CD14-positive monocyte (primary cell): Measurements from ENCODE around the gene SLC12A9. TPM values are rescaled to one million over a fixed set of nuclear protein-coding genes. Genes with fewer than 3 reads are reported as not detected.

Experiments
- DNase-seq, 3 donors: peaks; one replicate each; pipeline ENCODE4 v3.0.0-alpha.2; 2011 to 2022
- H2AFZ ChIP-seq: 2 replicates; pipeline ENCODE4 v1.6.0; 2012; ENCODE audit warnings: mild to moderate bottlenecking, low read depth, low read length, inconsistent platforms; ENCODE audit not compliant: insufficient read depth, poor library complexity, severe bottlenecking
- H3K27ac ChIP-seq, 2 donors: 1 replicate in 1 of 2; 2 replicates in 1 of 2; pipeline ENCODE4 v1.5.1; 2012 to 2013; ENCODE audit warnings: low read length in 2 of 2, control low read depth in 1 of 2, inconsistent platforms in 1 of 2, low read depth in 1 of 2, mild to moderate bottlenecking in 1 of 2
- H3K27me3 ChIP-seq, 2 donors: one replicate each; pipeline versions ENCODE4 v1.6.0 to v1.6.1; 2011 to 2013; ENCODE audit warnings: low read length in 2 of 2; ENCODE audit not compliant: control insufficient read depth in 2 of 2, insufficient read depth in 2 of 2
- H3K36me3 ChIP-seq, 2 donors: replicated peaks in 1 of 2; 1 replicate in 1 of 2; 2 replicates in 1 of 2; pipeline versions ENCODE4 v1.5.1 to v1.6.1; 2012 to 2013; ENCODE audit warnings: low read length in 2 of 2, control low read depth in 1 of 2, inconsistent platforms in 1 of 2, mild to moderate bottlenecking in 1 of 2; ENCODE audit not compliant: insufficient read depth in 2 of 2, control insufficient read depth in 1 of 2
- H3K4me1 ChIP-seq, 2 donors: 1 replicate in 1 of 2; 2 replicates in 1 of 2; pipeline versions ENCODE4 v1.5.1 to v1.6.1; 2012 to 2013; ENCODE audit warnings: low read length in 2 of 2, control low read depth in 1 of 2, inconsistent platforms in 1 of 2, mild to moderate bottlenecking in 1 of 2, moderate library complexity in 1 of 2; ENCODE audit not compliant: insufficient read depth in 2 of 2, control insufficient read depth in 1 of 2
- H3K4me2 ChIP-seq: replicated peaks from 2 replicates; pipeline ENCODE3; 2012; ENCODE audit warnings: low read length, moderate library complexity, mild to moderate bottlenecking; ENCODE audit not compliant: poor library complexity, severe bottlenecking; ENCODE audit errors: extremely low read depth
- H3K4me3 ChIP-seq, 3 experiments: fragments of 200-600 bp in 1 of 3; sonication (generic) in 1 of 3; replicated peaks in 1 of 3; 1 replicate in 2 of 3; 2 replicates in 1 of 3; pipeline ENCODE4 v1.5.1; 2011 to 2013; ENCODE audit warnings: low read length in 3 of 3, mild to moderate bottlenecking in 3 of 3, control low read depth in 2 of 3, low read depth in 2 of 3, inconsistent platforms in 1 of 3, moderate library complexity in 1 of 3
- H3K79me2 ChIP-seq: 2 replicates; pipeline ENCODE4 v1.6.0; 2012; ENCODE audit warnings: mild to moderate bottlenecking, control low read depth, inconsistent platforms, low read length, moderate library complexity; ENCODE audit not compliant: insufficient read depth
- H3K9ac ChIP-seq: 2 replicates; pipeline ENCODE4 v1.6.0; 2017; ENCODE audit warnings: low read length, mild to moderate bottlenecking; ENCODE audit not compliant: insufficient read depth, poor library complexity, severe bottlenecking
- H3K9me3 ChIP-seq, 2 donors: replicated peaks in 1 of 2; 1 replicate in 1 of 2; 2 replicates in 1 of 2; pipeline versions ENCODE4 v1.5.1 to v1.6.1; 2012 to 2013; ENCODE audit warnings: low read length in 2 of 2, control low read depth in 1 of 2; ENCODE audit not compliant: control insufficient read depth in 1 of 2, insufficient read depth in 1 of 2
- H4K20me1 ChIP-seq: 2 replicates; pipeline ENCODE4 v1.6.0; 2012; ENCODE audit warnings: mild to moderate bottlenecking, low read length, control low read depth, moderate library complexity; ENCODE audit not compliant: insufficient read depth
- H3K27ac Mint-ChIP-seq, 7 donors: one replicate each; pipeline ENCODE4 v1.8.0; 2020; ENCODE audit warnings: mild to moderate bottlenecking in 7 of 7, mixed read lengths in 7 of 7, moderate library complexity in 6 of 7, inconsistent platforms in 2 of 7
- H3K27me3 Mint-ChIP-seq, 3 donors: one replicate each; pipeline ENCODE4 v1.8.0; 2021 to 2022; ENCODE audit warnings: low read depth in 3 of 3, mild to moderate bottlenecking in 3 of 3, mixed read lengths in 3 of 3, moderate library complexity in 3 of 3, inconsistent platforms in 1 of 3
- H3K36me3 Mint-ChIP-seq, 2 donors: one replicate each; pipeline ENCODE4 v1.8.0; 2020; ENCODE audit warnings: mixed read lengths in 2 of 2, inconsistent platforms in 1 of 2, mild to moderate bottlenecking in 1 of 2
- H3K4me1 Mint-ChIP-seq: one replicate; pipeline ENCODE4 v1.8.0; 2020; ENCODE audit warnings: mild to moderate bottlenecking, mixed read lengths
- H3K4me3 Mint-ChIP-seq, 2 donors: one replicate each; pipeline ENCODE4 v1.8.0; 2020; ENCODE audit warnings: mild to moderate bottlenecking in 2 of 2, mixed read lengths in 2 of 2, moderate library complexity in 1 of 2
- H3K9me3 Mint-ChIP-seq, 7 donors: one replicate each; pipeline ENCODE4 v1.8.0; 2020 to 2022; ENCODE audit warnings: mixed read lengths in 7 of 7, mild to moderate bottlenecking in 6 of 7, moderate library complexity in 6 of 7, inconsistent platforms in 2 of 7
- WGBS: methylation state at CpG from one replicate; pipeline ENCODE4 v1.1.5; 2013; ENCODE audit warnings: missing lambda C conversion rate; ENCODE audit not compliant: insufficient coverage; 5-methylcytosine and 5-hydroxymethylcytosine counted together
- intact Hi-C, 2 donors: fragments of 100-400 bp; cut with micrococcal nuclease; formaldehyde crosslinking; loops; one replicate each; pipeline versions ENCODE4 v1.15.0 to v1.15.1; 2023
- polyA plus RNA-seq, 3 donors: library from polyadenylated mRNA; depleted of rRNA in 1 of 3; unstranded in 2 of 3; stranded (reverse) in 1 of 3; fragments of 300-500 nt in 2 of 3; fragments of >200 nt in 1 of 3; fragmentation: Illumina TruSeq in 2 of 3; gene quantifications; 1 replicate in 2 of 3; 2 replicates in 1 of 3; pipeline ENCODE4 v1.2.3, GENCODE V29; 2012 to 2021
- TF ChIP-seq, protein P1 (sequence below): fragments of 200-600 bp; IDR thresholded peaks from one replicate; pipeline ENCODE4 v1.8.0; 2022; ENCODE audit warnings: antibody characterized with exemption, mild to moderate bottlenecking

The SLC12A9 gene
- polyA plus RNA-seq, 3 donors, result 18.8 to 119 (median 19.3) TPM

GRCh38 chr7:100836812-100837098, 15.8 kb upstream of the SLC12A9 start:
- H3K9me3 ChIP-seq, result no peaks in the 10 kb centered on the region
- Mint-ChIP-seq H3K27me3 (peaks cover 5 to 6% (median 5%) of the 10 kb centered on the region in 3 donors), H3K4me1 (peaks cover 18% of the 10 kb centered on the region), H3K4me3 (peak overlapping the region; percentile 78 to 86), H3K9me3 (no peaks in the 10 kb centered on the region), H3K36me3 (no peaks in the 10 kb centered on the region), H3K27ac (peak overlapping the region in 2 of 7 donors; percentile 50 to 73)
- H3K4me2 ChIP-seq, result peak overlapping the region; percentile 69
- intact Hi-C loops, result no loop called here
- peak overlapping the region in 1 of 2 donors; percentile 50 for H3K27ac ChIP-seq
- no peaks in the 10 kb centered on the region for H4K20me1 ChIP-seq
- no peaks in the 10 kb centered on the region for H3K27me3 ChIP-seq
- H3K36me3 ChIP-seq, result no peaks in the 10 kb centered on the region
- H3K79me2 ChIP-seq, result no peaks in the 10 kb centered on the region
- WGBS, result 20% methylated on average over 1 of the region's 6 CpGs
- peak overlapping the region; percentile 44 for H3K9ac ChIP-seq
- peaks cover 16 to 17% of the 10 kb centered on the region in 2 donors for H3K4me1 ChIP-seq
- H3K4me3 ChIP-seq, result peak overlapping the region; percentile 25 to 75 (median 58)
- peak overlapping the region; percentile 81 for H2AFZ ChIP-seq
- DNase-seq, result no peak
- TF ChIP-seq, protein P1, sequence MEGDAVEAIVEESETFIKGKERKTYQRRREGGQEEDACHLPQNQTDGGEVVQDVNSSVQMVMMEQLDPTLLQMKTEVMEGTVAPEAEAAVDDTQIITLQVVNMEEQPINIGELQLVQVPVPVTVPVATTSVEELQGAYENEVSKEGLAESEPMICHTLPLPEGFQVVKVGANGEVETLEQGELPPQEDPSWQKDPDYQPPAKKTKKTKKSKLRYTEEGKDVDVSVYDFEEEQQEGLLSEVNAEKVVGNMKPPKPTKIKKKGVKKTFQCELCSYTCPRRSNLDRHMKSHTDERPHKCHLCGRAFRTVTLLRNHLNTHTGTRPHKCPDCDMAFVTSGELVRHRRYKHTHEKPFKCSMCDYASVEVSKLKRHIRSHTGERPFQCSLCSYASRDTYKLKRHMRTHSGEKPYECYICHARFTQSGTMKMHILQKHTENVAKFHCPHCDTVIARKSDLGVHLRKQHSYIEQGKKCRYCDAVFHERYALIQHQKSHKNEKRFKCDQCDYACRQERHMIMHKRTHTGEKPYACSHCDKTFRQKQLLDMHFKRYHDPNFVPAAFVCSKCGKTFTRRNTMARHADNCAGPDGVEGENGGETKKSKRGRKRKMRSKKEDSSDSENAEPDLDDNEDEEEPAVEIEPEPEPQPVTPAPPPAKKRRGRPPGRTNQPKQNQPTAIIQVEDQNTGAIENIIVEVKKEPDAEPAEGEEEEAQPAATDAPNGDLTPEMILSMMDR, result no peak

DNA sequence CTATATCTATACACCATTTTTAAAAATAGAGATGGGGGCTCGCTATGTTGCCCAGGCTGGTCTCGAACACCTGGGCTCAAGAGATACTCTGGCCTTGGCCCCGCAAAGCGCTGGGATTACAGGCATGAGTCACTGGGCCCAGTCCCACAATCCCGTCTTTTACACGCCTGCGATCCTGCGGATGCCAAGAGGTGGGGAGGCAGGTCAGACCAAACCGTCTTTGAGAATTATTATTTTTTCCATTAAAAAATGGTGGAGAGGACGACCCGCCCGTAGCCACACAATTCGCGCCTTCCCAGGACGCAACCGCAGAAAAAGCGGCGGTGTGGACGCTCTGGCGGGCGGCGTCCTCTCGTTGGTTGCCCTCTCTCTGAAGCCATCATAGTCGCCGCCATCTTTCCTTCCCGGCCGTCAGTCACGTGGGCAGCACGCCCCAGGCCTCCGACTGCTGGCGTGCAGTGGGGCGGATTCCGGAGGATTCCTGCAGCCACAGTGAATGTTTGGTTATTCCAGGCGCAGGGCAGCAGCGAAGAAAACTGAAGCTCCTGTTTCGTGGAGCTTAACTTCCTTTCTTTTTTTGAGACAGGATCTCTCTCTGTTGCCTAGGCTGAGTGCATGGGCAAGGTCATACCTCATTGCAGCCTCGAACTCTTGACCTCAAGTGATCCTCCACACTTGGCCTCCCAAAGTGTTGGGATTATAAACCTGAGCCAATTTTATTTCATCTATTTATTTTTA, 15.2 kb upstream of the SLC12A9 start:
- intact Hi-C loops, result no loop called here
- H3K9me3 ChIP-seq, result no peaks in the 10 kb centered on the region
- H3K79me2 ChIP-seq, result no peaks in the 10 kb centered on the region
- peaks cover 16 to 17% of the 10 kb centered on the region in 2 donors for H3K4me1 ChIP-seq
- Mint-ChIP-seq H3K4me1 (peaks cover 18% of the 10 kb centered on the region), H3K36me3 (no peaks in the 10 kb centered on the region), H3K27me3 (peaks cover 4 to 6% (median 4%) of the 10 kb centered on the region in 3 donors), H3K9me3 (no peaks in the 10 kb centered on the region), H3K27ac (peak overlapping the region; percentile 50 to 83 (median 64)), H3K4me3 (peak overlapping the region; percentile 78 to 86)
- WGBS, result under 1% methylated on average over 35 of the region's 37 CpGs
- DNase-seq, result peak; percentile 77 to 81 (median 79)
- H3K4me3 ChIP-seq, result peak overlapping the region; percentile 25 to 75 (median 58)
- peak overlapping the region; percentile 69 for H3K4me2 ChIP-seq
- no peaks in the 10 kb centered on the region for H3K27me3 ChIP-seq
- peak overlapping the region; percentile 44 for H3K9ac ChIP-seq
- TF ChIP-seq, protein P1, result no peak
- peak overlapping the region; percentile 81 for H2AFZ ChIP-seq
- no peaks in the 10 kb centered on the region for H4K20me1 ChIP-seq
- no peaks in the 10 kb centered on the region for H3K36me3 ChIP-seq
- peak overlapping the region; percentile 17 to 50 for H3K27ac ChIP-seq
